ENCODE data around the gene KCNMA1.

The KCNMA1 gene

GRCh38 chr10:77187376-77187999 lies 450.1 kb downstream of the KCNMA1 start:
- no peak overlapping the region for H3K4me3 ChIP-seq (ENCODE audit: low read length)
- no peak for DNase-seq (ENCODE audit: low read depth, low spot score)

GRCh38 chr10:77186936-77187335 lies 450.7 kb downstream of the KCNMA1 start:
- no peak overlapping the region for H3K4me3 ChIP-seq (ENCODE audit: low read length)

GRCh38 chr10:77185696-77186095 lies 451.9 kb downstream of the KCNMA1 start:
- H3K4me3 ChIP-seq (ENCODE audit: low read length): no peak overlapping the region
- no peak for DNase-seq (ENCODE audit: low read depth, low spot score)

More at GRCh38 chr10:77186936-77187335, 450.7 kb downstream of the KCNMA1 start:
- DNase-seq (ENCODE audit: low read depth, low spot score): no peak

GRCh38 chr10:77182803-77183202 lies 454.8 kb downstream of the KCNMA1 start:
- no peak overlapping the region for H3K4me3 ChIP-seq (ENCODE audit: low read length)

DNA sequence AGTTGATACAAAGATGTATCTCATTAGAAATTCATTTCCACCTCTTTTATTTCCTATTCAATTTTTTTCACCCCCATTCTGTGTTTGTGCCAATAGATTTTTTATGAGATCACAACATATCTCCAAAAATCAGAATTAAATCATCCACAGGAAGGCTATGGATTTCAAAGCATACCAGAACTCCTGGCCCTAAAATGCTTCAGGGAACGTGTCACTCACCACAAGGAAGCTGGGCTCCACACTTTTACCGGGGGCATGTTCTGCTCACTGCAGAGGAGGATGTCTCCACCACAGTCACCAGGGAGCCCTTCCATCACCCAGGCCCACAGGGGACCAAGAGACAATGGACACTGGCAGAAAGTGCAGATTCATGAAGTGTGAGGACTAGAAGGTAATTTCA lies 456.8 kb downstream of the KCNMA1 start:
- DNase-seq (ENCODE audit: low read depth, low spot score): no peak
- H3K4me3 ChIP-seq (ENCODE audit: low read length): no peak overlapping the region

More at GRCh38 chr10:77182803-77183202, 454.8 kb downstream of the KCNMA1 start:
- no peak for DNase-seq (ENCODE audit: low read depth, low spot score)

GRCh38 chr10:77180104-77180503 lies 457.5 kb downstream of the KCNMA1 start:
- no peak for DNase-seq (ENCODE audit: low read depth, low spot score)
- H3K4me3 ChIP-seq (ENCODE audit: low read length): no peak overlapping the region

DNA sequence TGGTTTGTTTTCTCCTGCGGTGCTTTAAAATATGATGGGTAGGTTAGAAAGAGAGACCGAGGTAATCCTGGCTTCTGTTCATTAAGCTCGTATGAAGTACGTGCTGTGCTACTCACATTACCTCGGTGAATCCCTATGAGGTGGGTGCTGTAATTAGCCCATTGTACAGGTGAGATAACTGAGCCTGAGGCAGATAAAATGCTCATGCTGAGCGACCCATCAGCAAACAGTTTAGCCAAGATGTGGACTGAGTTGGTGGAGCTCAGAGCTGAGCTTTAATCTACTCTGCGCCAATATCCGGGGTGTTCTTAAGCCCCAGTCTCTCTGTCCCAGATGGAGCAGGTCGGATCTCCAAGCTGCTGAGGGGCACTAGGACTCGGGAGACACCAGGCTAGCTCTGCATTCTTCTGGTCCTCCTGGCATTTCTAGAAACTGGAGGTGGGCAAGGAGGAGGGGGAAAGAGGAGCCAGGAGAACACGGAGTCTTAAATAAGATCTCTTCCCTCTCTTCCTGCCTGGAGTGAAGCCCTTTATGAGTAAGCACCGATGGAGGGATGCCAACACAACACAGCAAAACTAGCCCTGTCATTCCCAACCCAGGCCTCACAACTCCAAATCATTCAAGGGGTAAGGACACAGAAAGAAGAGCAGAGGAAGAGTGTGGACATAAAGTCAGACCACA lies 458.5 kb downstream of the KCNMA1 start:
- no peak for DNase-seq (ENCODE audit: low read depth, low spot score)

GRCh38 chr10:77177589-77177988 lies 460.0 kb downstream of the KCNMA1 start:
- no peak for DNase-seq (ENCODE audit: low read depth, low spot score)
- H3K4me3 ChIP-seq (ENCODE audit: low read length): no peak overlapping the region

More for the DNA sequence above, 458.5 kb downstream of the KCNMA1 start:
- H3K4me3 ChIP-seq (ENCODE audit: low read length): no peak overlapping the region

DNA sequence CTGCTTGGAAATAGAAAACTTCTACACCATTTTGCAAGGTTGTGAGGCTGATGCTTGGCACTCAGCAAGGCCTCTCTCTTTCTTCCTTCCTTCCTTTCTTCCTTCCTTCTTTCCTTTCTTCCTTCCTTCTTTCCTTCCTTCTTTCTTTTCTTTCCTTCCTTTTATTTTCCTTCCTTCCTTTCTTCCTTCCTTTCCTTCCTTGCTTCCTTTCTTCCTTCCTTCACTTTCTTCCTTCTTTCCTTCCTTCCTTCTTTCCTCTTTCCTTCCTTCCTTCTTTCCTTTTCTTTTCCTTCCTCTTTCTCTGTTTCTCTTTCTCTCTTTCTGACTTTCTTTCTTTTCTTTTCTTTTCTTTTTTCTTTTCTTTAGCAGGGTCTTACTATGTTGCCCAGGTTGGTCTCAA lies 460.4 kb downstream of the KCNMA1 start:
- no peak for DNase-seq (ENCODE audit: low read depth, low spot score)
- no peak overlapping the region for H3K4me3 ChIP-seq (ENCODE audit: low read length)

GRCh38 chr10:77176232-77176631 lies 461.4 kb downstream of the KCNMA1 start:
- H3K4me3 ChIP-seq (ENCODE audit: low read length): no peak overlapping the region
- peak; percentile 55 for DNase-seq (ENCODE audit: low read depth, low spot score)

GRCh38 chr10:77175631-77176222 lies 461.9 kb downstream of the KCNMA1 start:
- no peak for DNase-seq (ENCODE audit: low read depth, low spot score)
- no peak overlapping the region for H3K4me3 ChIP-seq (ENCODE audit: low read length)

GRCh38 chr10:77173615-77174461 lies 463.8 kb downstream of the KCNMA1 start:
- H3K4me3 ChIP-seq (ENCODE audit: low read length): no peak overlapping the region
- DNase-seq (ENCODE audit: low read depth, low spot score): peak; percentile 67

GRCh38 chr10:77172086-77172485 lies 465.5 kb downstream of the KCNMA1 start:
- no peak overlapping the region for H3K4me3 ChIP-seq (ENCODE audit: low read length)
- no peak for DNase-seq (ENCODE audit: low read depth, low spot score)

DNA sequence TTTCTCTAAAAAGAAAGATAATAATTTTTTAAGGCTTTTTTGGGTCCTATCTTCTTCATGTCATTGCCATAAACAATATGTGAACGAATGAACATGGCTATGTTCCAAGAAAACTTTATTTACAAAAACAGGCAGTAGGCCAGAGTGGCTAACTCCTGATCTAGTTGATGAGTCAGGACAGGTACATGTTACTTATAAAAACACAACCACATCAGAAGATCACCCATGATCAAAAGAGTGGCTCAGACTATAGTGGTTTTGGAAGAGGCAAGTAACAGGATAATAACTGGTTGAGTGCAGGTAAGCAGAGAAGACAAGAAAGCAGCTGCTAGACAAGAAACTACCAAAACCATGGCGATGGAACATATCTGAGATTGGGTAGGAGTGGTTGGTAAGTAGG lies 468.7 kb downstream of the KCNMA1 start:
- H3K4me3 ChIP-seq (ENCODE audit: low read length): no peak overlapping the region
- no peak for DNase-seq (ENCODE audit: low read depth, low spot score)

DNA sequence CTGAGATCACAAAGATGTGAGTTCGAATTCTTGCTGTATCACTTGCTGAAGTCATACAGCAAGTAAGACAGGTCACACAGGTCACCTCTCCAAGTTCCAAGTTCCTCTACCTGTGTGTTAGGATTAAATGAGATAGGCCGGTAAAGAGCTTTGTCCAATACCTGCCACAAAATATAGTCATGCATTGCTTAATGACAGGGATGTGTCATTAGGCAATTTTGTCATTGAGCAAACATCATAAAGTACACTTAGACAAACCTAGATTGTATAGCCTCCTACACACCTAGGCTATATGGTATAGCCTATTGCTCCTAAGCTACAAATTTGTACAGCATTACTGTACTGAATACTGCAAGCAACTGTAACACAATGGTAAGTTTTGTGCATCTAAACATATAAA lies 469.4 kb downstream of the KCNMA1 start:
- DNase-seq (ENCODE audit: low read depth, low spot score): no peak
- no peak overlapping the region for H3K4me3 ChIP-seq (ENCODE audit: low read length)

GRCh38 chr10:77165445-77166208 lies 472.0 kb downstream of the KCNMA1 start:
- no peak overlapping the region for H3K4me3 ChIP-seq (ENCODE audit: low read length)
- peak; percentile 51 for DNase-seq (ENCODE audit: low read depth, low spot score)

DNA sequence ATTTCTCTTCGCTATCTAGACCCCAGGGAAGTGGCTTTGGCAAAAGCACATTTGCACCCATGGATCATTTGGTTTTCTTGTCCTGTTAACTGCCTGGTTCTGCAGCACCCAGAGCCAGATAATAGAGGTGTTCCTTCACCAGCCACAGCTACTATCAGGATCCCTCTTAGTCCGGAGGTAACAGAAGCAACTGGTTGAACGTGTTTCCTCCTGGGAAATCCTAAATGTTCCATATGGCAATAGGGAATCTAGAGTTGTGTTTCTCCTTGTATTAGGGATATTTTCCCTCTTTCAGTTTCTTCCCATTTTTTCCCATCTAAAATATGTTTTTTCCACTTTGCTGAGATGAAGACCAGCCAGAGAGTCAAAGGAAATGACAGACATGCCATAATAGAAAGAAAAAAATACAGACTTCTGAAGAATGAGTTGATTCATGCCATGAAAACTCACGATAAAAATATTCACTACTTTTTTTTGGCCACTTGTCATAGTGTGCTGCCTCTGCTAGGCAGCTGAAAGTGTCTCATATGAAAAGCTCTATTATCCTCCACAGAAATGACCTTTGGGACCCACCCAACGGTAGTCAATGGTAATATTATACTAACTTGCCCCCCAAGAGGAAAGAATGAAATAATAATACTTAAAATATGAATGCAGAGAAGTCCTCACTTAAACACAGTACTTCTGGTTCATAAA lies 472.8 kb downstream of the KCNMA1 start:
- H3K4me3 ChIP-seq (ENCODE audit: low read length): no peak overlapping the region
- DNase-seq (ENCODE audit: low read depth, low spot score): no peak

- H3K4me3 ChIP-seq (ENCODE audit: low read length): no peak overlapping the region
- no peak for DNase-seq (ENCODE audit: low read depth, low spot score)
Measured at GRCh38 chr10:77163670-77164348, 473.8 kb downstream of the KCNMA1 start.

Data from Jurkat, Clone E6-1 (cell line).